ENCODE results near the gene FCHO1. TPM values are rescaled to one million over a fixed set of nuclear protein-coding genes. Genes with fewer than 3 reads are reported as not detected.

FCHO1 gene
- total and polyA plus RNA-seq, 4 donors: 0.69 to 2.8 (median 1.7) TPM

DNA sequence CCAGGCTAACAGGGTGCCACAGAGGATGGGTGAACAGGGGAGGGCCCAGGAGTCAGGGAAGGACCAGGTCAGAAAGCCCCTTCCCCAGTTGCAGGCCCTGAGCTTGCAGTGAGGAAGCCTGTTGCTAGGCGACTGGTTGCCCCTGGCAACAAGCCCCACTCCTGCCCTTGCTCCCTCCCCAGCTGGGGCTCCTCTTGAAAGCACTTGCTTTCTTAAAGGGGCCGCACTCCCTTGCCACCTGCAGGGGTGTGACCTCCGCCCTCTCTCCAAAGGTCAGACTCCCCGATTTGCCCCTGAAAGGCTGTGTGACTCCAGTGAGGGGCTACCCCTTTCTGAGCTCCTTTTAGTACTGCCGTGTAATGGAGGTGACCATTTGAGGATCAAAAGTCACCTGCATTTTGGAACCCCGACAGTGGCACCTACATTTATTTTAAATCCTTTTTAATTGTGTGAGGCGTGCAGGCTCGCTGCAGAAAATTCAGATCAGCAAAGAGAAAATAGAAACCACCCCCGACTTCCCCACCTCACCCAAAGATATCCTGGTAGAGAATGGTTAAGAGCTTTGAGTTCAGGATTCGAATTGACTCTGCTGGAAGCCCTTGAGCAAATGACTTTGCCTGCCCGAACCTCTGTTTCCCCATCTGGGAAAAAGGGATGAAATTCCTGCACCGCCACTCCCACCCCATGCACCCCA lies 4.8 kb downstream of the FCHO1 start:
- H3K4me1 ChIP-seq (ENCODE audit: control insufficient read depth in 4 of 4, insufficient read depth in 4 of 4, low read length in 3 of 4): peaks cover 0 to 4% (median 0%) of the 10 kb centered on the region in 4 donors
- DNase-seq (ENCODE audit: low spot score): no peak
- peaks cover 0 to 2% (median 0%) of the 10 kb centered on the region in 4 donors for H3K27me3 ChIP-seq (ENCODE audit: control insufficient read depth in 4 of 4, insufficient read depth in 4 of 4, low read length in 3 of 4)
- H3K36me3 ChIP-seq (ENCODE audit: control insufficient read depth in 4 of 4, insufficient read depth in 3 of 4, low read depth in 1 of 4, low read length in 3 of 4): no peaks in the 10 kb centered on the region
- H3K4me3 ChIP-seq (ENCODE audit: low read depth in 1 of 3, low read length in 3 of 3): no peak overlapping the region
- WGBS: 55% methylated on average over 12 of the region's 12 CpGs
- TF ChIP-seq ZBTB33 (IDR thresholded peaks at IDR 0.05): no peak
- TF ChIP-seq FOXA2 (IDR thresholded peaks at IDR 0.05): no peak
- no peak for TF ChIP-seq GABPA (IDR thresholded peaks at IDR 0.05 in 1 of 2, conservative IDR thresholded peaks at IDR 0.05 in 1 of 2)
- TF ChIP-seq, protein P1, sequence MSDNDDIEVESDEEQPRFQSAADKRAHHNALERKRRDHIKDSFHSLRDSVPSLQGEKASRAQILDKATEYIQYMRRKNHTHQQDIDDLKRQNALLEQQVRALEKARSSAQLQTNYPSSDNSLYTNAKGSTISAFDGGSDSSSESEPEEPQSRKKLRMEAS (IDR thresholded peaks at IDR 0.05): no peak
- TF ChIP-seq REST (IDR thresholded peaks at IDR 0.05): no peak
- no peak for TF ChIP-seq RAD21 (IDR thresholded peaks at IDR 0.05)
- no peak for TF ChIP-seq RXRA (IDR thresholded peaks at IDR 0.05)
- no peak for TF ChIP-seq HNF4A (conservative IDR thresholded peaks at IDR 0.05)
- no peak for TF ChIP-seq YY1 (IDR thresholded peaks at IDR 0.05)
- TF ChIP-seq, protein P2, sequence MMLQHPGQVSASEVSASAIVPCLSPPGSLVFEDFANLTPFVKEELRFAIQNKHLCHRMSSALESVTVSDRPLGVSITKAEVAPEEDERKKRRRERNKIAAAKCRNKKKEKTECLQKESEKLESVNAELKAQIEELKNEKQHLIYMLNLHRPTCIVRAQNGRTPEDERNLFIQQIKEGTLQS (IDR thresholded peaks at IDR 0.05): no peak
- TF ChIP-seq, protein P3, sequence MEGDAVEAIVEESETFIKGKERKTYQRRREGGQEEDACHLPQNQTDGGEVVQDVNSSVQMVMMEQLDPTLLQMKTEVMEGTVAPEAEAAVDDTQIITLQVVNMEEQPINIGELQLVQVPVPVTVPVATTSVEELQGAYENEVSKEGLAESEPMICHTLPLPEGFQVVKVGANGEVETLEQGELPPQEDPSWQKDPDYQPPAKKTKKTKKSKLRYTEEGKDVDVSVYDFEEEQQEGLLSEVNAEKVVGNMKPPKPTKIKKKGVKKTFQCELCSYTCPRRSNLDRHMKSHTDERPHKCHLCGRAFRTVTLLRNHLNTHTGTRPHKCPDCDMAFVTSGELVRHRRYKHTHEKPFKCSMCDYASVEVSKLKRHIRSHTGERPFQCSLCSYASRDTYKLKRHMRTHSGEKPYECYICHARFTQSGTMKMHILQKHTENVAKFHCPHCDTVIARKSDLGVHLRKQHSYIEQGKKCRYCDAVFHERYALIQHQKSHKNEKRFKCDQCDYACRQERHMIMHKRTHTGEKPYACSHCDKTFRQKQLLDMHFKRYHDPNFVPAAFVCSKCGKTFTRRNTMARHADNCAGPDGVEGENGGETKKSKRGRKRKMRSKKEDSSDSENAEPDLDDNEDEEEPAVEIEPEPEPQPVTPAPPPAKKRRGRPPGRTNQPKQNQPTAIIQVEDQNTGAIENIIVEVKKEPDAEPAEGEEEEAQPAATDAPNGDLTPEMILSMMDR (IDR thresholded peaks at IDR 0.05; ENCODE audit: low read depth, low read length, missing input control): no peak
- TF ChIP-seq JUND (IDR thresholded peaks at IDR 0.05): no peak
- TF ChIP-seq FOXA1 (IDR thresholded peaks at IDR 0.05): no peak
- no peak for TF ChIP-seq TAF1 (conservative IDR thresholded peaks at IDR 0.05)
- no peak for TF ChIP-seq SP1 (IDR thresholded peaks at IDR 0.05)
- H3K27ac ChIP-seq (ENCODE audit: low read depth in 1 of 2, low read length in 2 of 2): no peak overlapping the region
- H3K9me3 ChIP-seq (ENCODE audit: control insufficient read depth in 4 of 4, low read length in 3 of 4): no peaks in the 10 kb centered on the region
- H3K9ac ChIP-seq (ENCODE audit: low read depth in 1 of 2, low read length in 2 of 2): no peak overlapping the region
